ENCODE results near the gene SLC6A15.

The SLC6A15 gene

GRCh38 chr12:84920331-84920730, 7.7 kb upstream of the SLC6A15 start:
- TF ChIP-seq EZH2phosphoT487 (IDR thresholded peaks at IDR 0.05; ENCODE audit: low read length) (no peak), CTCF (IDR thresholded peaks at IDR 0.05; ENCODE audit: low read length) (no peak), EZH2 (optimal IDR thresholded peaks at IDR 0.05; ENCODE audit: low read depth, low read length) (no peak)
- Histone ChIP-seq H3K9me2 (replicated peaks; ENCODE audit: insufficient read depth, low read length) (no peaks in the 10 kb centered on the region), H3K79me2 (ENCODE audit: low read length) (no peaks in the 10 kb centered on the region), H3K4me2 (ENCODE audit: low read depth, low read length) (no peak overlapping the region), H3K36me3 (replicated peaks; ENCODE audit: insufficient read depth, low read length) (no peaks in the 10 kb centered on the region), H4K20me1 (ENCODE audit: insufficient read depth, low read length) (no peaks in the 10 kb centered on the region), H3K9me3 (replicated peaks; ENCODE audit: insufficient read depth, low read length) (no peaks in the 10 kb centered on the region), H3K9ac (ENCODE audit: low read length) (no peak overlapping the region), H3K4me1 (ENCODE audit: low read length) (no peaks in the 10 kb centered on the region), H3K27ac (ENCODE audit: low read length) (no peak overlapping the region), H3F3A (ENCODE audit: insufficient read depth, low read length) (no peaks in the 10 kb centered on the region), H3K4me3 (ENCODE audit: low read length) (no peak overlapping the region), H2AFZ (ENCODE audit: low read length) (no peak overlapping the region), H3K27me3 (replicated peaks; ENCODE audit: insufficient read depth, low read length) (no peaks in the 10 kb centered on the region)
- DNase-seq, result no peak

GRCh38 chr12:84919271-84919670, 6.7 kb upstream of the SLC6A15 start:
- H3K27me3 ChIP-seq (replicated peaks; ENCODE audit: insufficient read depth, low read length), result no peaks in the 10 kb centered on the region
- no peaks in the 10 kb centered on the region for H4K20me1 ChIP-seq (ENCODE audit: insufficient read depth, low read length)
- no peaks in the 10 kb centered on the region for H3K4me1 ChIP-seq (ENCODE audit: low read length)
- no peak overlapping the region for H3K4me2 ChIP-seq (ENCODE audit: low read depth, low read length)
- H3F3A ChIP-seq (ENCODE audit: insufficient read depth, low read length), result no peaks in the 10 kb centered on the region
- no peaks in the 10 kb centered on the region for H3K9me2 ChIP-seq (replicated peaks; ENCODE audit: insufficient read depth, low read length)
- no peak overlapping the region for H3K9ac ChIP-seq (ENCODE audit: low read length)
- no peak for DNase-seq
- H3K79me2 ChIP-seq (ENCODE audit: low read length), result no peaks in the 10 kb centered on the region
- H3K9me3 ChIP-seq (replicated peaks; ENCODE audit: insufficient read depth, low read length), result no peaks in the 10 kb centered on the region
- no peak overlapping the region for H2AFZ ChIP-seq (ENCODE audit: low read length)
- no peaks in the 10 kb centered on the region for H3K36me3 ChIP-seq (replicated peaks; ENCODE audit: insufficient read depth, low read length)
- no peak overlapping the region for H3K4me3 ChIP-seq (ENCODE audit: low read length)
- H3K27ac ChIP-seq (ENCODE audit: low read length), result no peak overlapping the region
- no peak for TF ChIP-seq CTCF (IDR thresholded peaks at IDR 0.05; ENCODE audit: low read length)
- no peak for TF ChIP-seq EZH2 (optimal IDR thresholded peaks at IDR 0.05; ENCODE audit: low read depth, low read length)
- no peak for TF ChIP-seq EZH2phosphoT487 (IDR thresholded peaks at IDR 0.05; ENCODE audit: low read length)

- H2AFZ ChIP-seq (ENCODE audit: low read length), result peak overlapping the region; percentile 35; the same call in 1 of the 2 replicates
- H3K27ac ChIP-seq (ENCODE audit: low read length), result no peak overlapping the region
- no peaks in the 10 kb centered on the region for H4K20me1 ChIP-seq (ENCODE audit: insufficient read depth, low read length)
- H3K9ac ChIP-seq (ENCODE audit: low read length), result no peak overlapping the region; the same call in 1 of the 2 replicates
- no peaks in the 10 kb centered on the region for H3K9me3 ChIP-seq (replicated peaks; ENCODE audit: insufficient read depth, low read length)
- H3K4me2 ChIP-seq (ENCODE audit: low read depth, low read length), result peak overlapping the region; percentile 73; the same call in 1 of the 2 replicates
- TF ChIP-seq CTCF (IDR thresholded peaks at IDR 0.05; ENCODE audit: low read length) (no peak), EZH2 (optimal IDR thresholded peaks at IDR 0.05; ENCODE audit: low read depth, low read length) (no peak), EZH2phosphoT487 (IDR thresholded peaks at IDR 0.05; ENCODE audit: low read length) (no peak)
- H3K27me3 ChIP-seq (replicated peaks; ENCODE audit: insufficient read depth, low read length), result no peaks in the 10 kb centered on the region
- DNase-seq, result no peak
- no peaks in the 10 kb centered on the region for H3K4me1 ChIP-seq (ENCODE audit: low read length)
- peak overlapping the region; percentile 59 for H3K4me3 ChIP-seq (ENCODE audit: low read length)
- no peaks in the 10 kb centered on the region for H3K36me3 ChIP-seq (replicated peaks; ENCODE audit: insufficient read depth, low read length)
- no peaks in the 10 kb centered on the region for H3K9me2 ChIP-seq (replicated peaks; ENCODE audit: insufficient read depth, low read length)
- no peaks in the 10 kb centered on the region for H3K79me2 ChIP-seq (ENCODE audit: low read length)
- H3F3A ChIP-seq (ENCODE audit: insufficient read depth, low read length), result no peaks in the 10 kb centered on the region
Measured at GRCh38 chr12:84913129-84913515, 523 bp upstream of the SLC6A15 start.
